GM19467 (cell line): ENCODE data around the gene NBL1.

Source experiments
- ATAC-seq: cut with Tn5 transposase; IDR thresholded peaks from one replicate; pipeline ENCODE4 v1.9.1; 2021; ENCODE audit warnings: mild to moderate bottlenecking, moderate library complexity; ENCODE audit not compliant: unreplicated experiment

NBL1 gene

GRCh38 chr1:19665496-19666465 is 21.7 kb downstream of the NBL1 start:
- no peak for ATAC-seq

- ATAC-seq = no peak
These were observed 24.8 kb downstream of the NBL1 start for GRCh38 chr1:19668888-19669287.

- no peak for ATAC-seq
These were observed 26.7 kb downstream of the NBL1 start for GRCh38 chr1:19670787-19671186.

GRCh38 chr1:19672237-19672636 is 28.1 kb downstream of the NBL1 start:
- ATAC-seq = no peak

- ATAC-seq = no peak
These were observed 31.7 kb downstream of the NBL1 start for GRCh38 chr1:19675797-19676196.

GRCh38 chr1:19676438-19676922 is 32.4 kb downstream of the NBL1 start:
- ATAC-seq = no peak

GRCh38 chr1:19678493-19678892 is 34.4 kb downstream of the NBL1 start:
- no peak for ATAC-seq

- ATAC-seq = no peak
These were observed 34.9 kb downstream of the NBL1 start for GRCh38 chr1:19678931-19679453.

- ATAC-seq = no peak
These were observed 35.6 kb downstream of the NBL1 start for GRCh38 chr1:19679691-19680090.

GRCh38 chr1:19680644-19681043 is 36.5 kb downstream of the NBL1 start:
- no peak for ATAC-seq

- ATAC-seq = no peak
These were observed 38.1 kb downstream of the NBL1 start for GRCh38 chr1:19682257-19682656.

GRCh38 chr1:19682901-19683300 is 38.8 kb downstream of the NBL1 start:
- ATAC-seq = no peak

- ATAC-seq = no peak
These were observed 39.2 kb downstream of the NBL1 start for GRCh38 chr1:19683351-19683750.

GRCh38 chr1:19684677-19685076 is 40.6 kb downstream of the NBL1 start:
- ATAC-seq = no peak

GRCh38 chr1:19685994-19686393 is 41.9 kb downstream of the NBL1 start:
- ATAC-seq = no peak

GRCh38 chr1:19687414-19687813 is 43.3 kb downstream of the NBL1 start:
- no peak for ATAC-seq

- no peak for ATAC-seq
These were observed 44.1 kb downstream of the NBL1 start for GRCh38 chr1:19688041-19688842.

GRCh38 chr1:19689085-19689757 is 45.1 kb downstream of the NBL1 start:
- no peak for ATAC-seq

- ATAC-seq = no peak
These were observed 45.7 kb downstream of the NBL1 start for GRCh38 chr1:19689856-19690255.

- ATAC-seq = no peak
These were observed 46.2 kb downstream of the NBL1 start for GRCh38 chr1:19690342-19690741.

- ATAC-seq = no peak
These were observed 50.2 kb downstream of the NBL1 start for GRCh38 chr1:19694298-19694697.
